GM19023 (cell line): Measurements from ENCODE around the gene ZDHHC14.

Experiments used
- ATAC-seq: cut with Tn5 transposase; IDR thresholded peaks from one replicate; pipeline ENCODE4 v1.9.1; 2021; ENCODE audit warnings: mild to moderate bottlenecking, moderate library complexity; ENCODE audit not compliant: unreplicated experiment

ZDHHC14 gene

GRCh38 chr6:157528931-157529653 is 148.1 kb downstream of the ZDHHC14 start:
- no peak for ATAC-seq

GRCh38 chr6:157529654-157530039 is 148.7 kb downstream of the ZDHHC14 start:
- no peak for ATAC-seq

- no peak for ATAC-seq
Measured at GRCh38 chr6:157530126-157530525, 149.1 kb downstream of the ZDHHC14 start.

- ATAC-seq = no peak
Measured at GRCh38 chr6:157530724-157531168, 149.8 kb downstream of the ZDHHC14 start.

GRCh38 chr6:157531169-157531985 is 150.4 kb downstream of the ZDHHC14 start:
- no peak for ATAC-seq

- ATAC-seq = no peak
Measured at GRCh38 chr6:157531986-157532365, 151.0 kb downstream of the ZDHHC14 start.

GRCh38 chr6:157533048-157533871 is 152.3 kb downstream of the ZDHHC14 start:
- ATAC-seq = no peak

GRCh38 chr6:157534134-157534871 is 153.3 kb downstream of the ZDHHC14 start:
- ATAC-seq = no peak

GRCh38 chr6:157534977-157535339 is 154.0 kb downstream of the ZDHHC14 start:
- no peak for ATAC-seq

GRCh38 chr6:157535340-157536222 is 154.6 kb downstream of the ZDHHC14 start:
- ATAC-seq = peak; percentile 53

- no peak for ATAC-seq
Measured at GRCh38 chr6:157536223-157536545, 155.2 kb downstream of the ZDHHC14 start.

- ATAC-seq = no peak
Measured at GRCh38 chr6:157537556-157537955, 156.6 kb downstream of the ZDHHC14 start.

GRCh38 chr6:157538168-157538567 is 157.2 kb downstream of the ZDHHC14 start:
- ATAC-seq = peak; percentile 34

- ATAC-seq = no peak
Measured at GRCh38 chr6:157538698-157539097, 157.7 kb downstream of the ZDHHC14 start.

GRCh38 chr6:157539421-157539822 is 158.4 kb downstream of the ZDHHC14 start:
- ATAC-seq = no peak

- ATAC-seq = no peak
Measured at GRCh38 chr6:157539900-157540752, 159.1 kb downstream of the ZDHHC14 start.

GRCh38 chr6:157541618-157542413 is 160.8 kb downstream of the ZDHHC14 start:
- no peak for ATAC-seq
